Measurements from ENCODE around the gene COPG1. TPM values are rescaled to one million over a fixed set of nuclear protein-coding genes. Genes with fewer than 3 reads are reported as not detected.

The COPG1 gene
- total and polyA plus RNA-seq, 10 of the 15 experiments (the other 5 are each of a cell fraction or from before 2014, with no cell fraction given) = 54.8 to 143 (median 91.2) TPM

GRCh38 chr3:129310111-129311011, 61.0 kb downstream of the COPG1 start (continued):
- TF ChIP-seq ATF3 (IDR thresholded peaks at IDR 0.05; ENCODE audit: borderline replicate concordance, extremely low read depth, low read depth, low read length) = no peak
- peak; percentile 44; the same call in 1 of the 2 replicates for TF ChIP-seq FOXM1 (IDR thresholded peaks at IDR 0.05; ENCODE audit: low read depth, low read length)
- TF ChIP-seq DPF2 (IDR thresholded peaks at IDR 0.05) = 0 out of 2 replicates have a peak, but pooled peaks have one; percentile 47
- no peak for TF ChIP-seq HSF1 (IDR thresholded peaks at IDR 0.05; ENCODE audit: low read depth, low read length)
- 0 out of 2 replicates have a peak, but pooled peaks have one; percentile 18 for TF ChIP-seq BACH1 (IDR thresholded peaks at IDR 0.05; ENCODE audit: borderline replicate concordance)
- no peak for TF ChIP-seq SREBF2 (IDR thresholded peaks at IDR 0.05; ENCODE audit: low read length)
- no peak for TF ChIP-seq ZBTB40 (IDR thresholded peaks at IDR 0.05; ENCODE audit: borderline replicate concordance)
- TF ChIP-seq NFIC (IDR thresholded peaks at IDR 0.05; ENCODE audit: low read depth, low read length) = peak; percentile 58; the same call in 1 of the 2 replicates
- TF ChIP-seq EP300 (IDR thresholded peaks at IDR 0.05; ENCODE audit: borderline replicate concordance in 1 of 2, control insufficient read depth in 1 of 2, low read depth in 2 of 2, low read length in 2 of 2) = peak; percentile 71 to 82; a peak in 3 of 4 replicates
- peak; percentile 82 for TF ChIP-seq SKIL (IDR thresholded peaks at IDR 0.05; ENCODE audit: low read depth, poor library complexity, severe bottlenecking)
- peak; percentile 69; the same call in 1 of the 2 replicates for TF ChIP-seq NBN (IDR thresholded peaks at IDR 0.05)
- peak; percentile 33; the same call in 1 of the 3 replicates for TF ChIP-seq POU2F2 (IDR thresholded peaks at IDR 0.05; ENCODE audit: borderline replicate concordance, low read depth, low read length)
- TF ChIP-seq PKNOX1 (IDR thresholded peaks at IDR 0.05) = peak; percentile 41
- TF ChIP-seq HDGF (IDR thresholded peaks at IDR 0.05) = no peak
- TF ChIP-seq PAX5 (IDR thresholded peaks at IDR 0.05; ENCODE audit: borderline replicate concordance, low read depth, low read length) = 0 out of 2 replicates have a peak, but pooled peaks have one; percentile 11
- TF ChIP-seq RAD51 (IDR thresholded peaks at IDR 0.05) = peak; percentile 76
- peak; percentile 45; the same call in 1 of the 2 replicates for TF ChIP-seq CHD2 (IDR thresholded peaks at IDR 0.05; ENCODE audit: borderline replicate concordance, low read depth, low read length)
- TF ChIP-seq SP1 (IDR thresholded peaks at IDR 0.05; ENCODE audit: low read depth, low read length) = peak; percentile 21
